HFFc6 (cell line): ENCODE data around the gene CALM1. TPM values are rescaled to one million over a fixed set of nuclear protein-coding genes. Genes with fewer than 3 reads are reported as not detected.

Experiments used
- DNase-seq: peaks from one replicate; pipeline ENCODE4 v3.0.0-alpha.2; 2018
- H3K27ac Mint-ChIP-seq: 2 replicates; pipeline ENCODE4 v1.8.0; 2020; ENCODE audit warnings: mild to moderate bottlenecking, mixed read lengths
- H3K27me3 Mint-ChIP-seq: 2 replicates; pipeline ENCODE4 v1.8.0; 2021; ENCODE audit warnings: mild to moderate bottlenecking, moderate library complexity, mixed read lengths; ENCODE audit not compliant: insufficient read depth
- H3K36me3 Mint-ChIP-seq: 2 replicates; pipeline ENCODE4 v1.8.0; 2021; ENCODE audit warnings: low read depth, mixed read lengths
- H3K4me1 Mint-ChIP-seq: 2 replicates; pipeline ENCODE4 v1.8.0; 2020; ENCODE audit warnings: low read depth, mixed read lengths
- H3K4me3 Mint-ChIP-seq: 2 replicates; pipeline ENCODE4 v1.8.0; 2020; ENCODE audit warnings: mild to moderate bottlenecking, moderate library complexity, mixed read lengths
- H3K9me3 Mint-ChIP-seq: 2 replicates; pipeline ENCODE4 v1.8.0; 2020; ENCODE audit warnings: mild to moderate bottlenecking, mixed read lengths
- total RNA-seq, 6 experiments: library from RNA; stranded (reverse); fragmentation: NEBNext Ultra II Directional; extraction: Animal tissue kit (Norgen Biotek cat#: 25700); gene quantifications; 2 replicates in 1 of 6; 3 replicates in 5 of 6; pipeline ENCODE4 v1.2.3, GENCODE V29; 2021
- TF ChIP-seq, protein P1 (sequence below): fragments of 200-600 bp; sonication (generic); IDR thresholded peaks from 2 replicates; pipeline ENCODE4 v1.5.0; 2021; ENCODE audit warnings: antibody characterized with exemption, mild to moderate bottlenecking

CALM1 gene
- total RNA-seq, 6 experiments from 2014 or later = 333 to 429 (median 403) TPM

DNA sequence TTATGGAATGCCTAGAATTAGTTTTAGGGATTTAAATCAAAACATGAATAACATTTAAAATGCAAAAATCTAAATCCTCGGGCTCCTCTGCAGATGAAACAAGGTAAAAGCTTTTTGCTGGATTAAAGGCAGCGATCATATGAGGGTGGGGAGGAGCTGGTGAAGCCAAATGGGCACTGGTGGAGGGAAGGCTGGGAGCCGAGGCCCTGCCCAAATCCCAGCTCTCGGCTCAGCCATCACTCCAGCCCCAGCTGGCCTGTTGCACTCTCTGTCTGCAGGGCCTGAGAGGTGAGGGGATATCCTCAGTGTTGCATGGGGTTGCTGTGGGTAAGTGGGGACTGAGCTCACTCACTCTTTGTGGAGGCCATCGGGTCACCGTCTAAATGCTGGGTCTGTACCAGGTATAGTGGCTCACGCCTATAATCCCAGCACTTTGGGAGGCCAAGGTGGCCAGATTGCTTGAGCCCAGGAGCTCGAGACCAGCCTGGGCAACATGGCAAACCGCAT lies 28.6 kb downstream of the CALM1 start:
- H3K27ac Mint-ChIP-seq = no peak overlapping the region
- DNase-seq = no peak
- H3K9me3 Mint-ChIP-seq = no peaks in the 10 kb centered on the region
- H3K4me3 Mint-ChIP-seq = no peak overlapping the region
- peaks cover 17% of the 10 kb centered on the region for H3K27me3 Mint-ChIP-seq
- H3K36me3 Mint-ChIP-seq = no peaks in the 10 kb centered on the region
- TF ChIP-seq, protein P1, sequence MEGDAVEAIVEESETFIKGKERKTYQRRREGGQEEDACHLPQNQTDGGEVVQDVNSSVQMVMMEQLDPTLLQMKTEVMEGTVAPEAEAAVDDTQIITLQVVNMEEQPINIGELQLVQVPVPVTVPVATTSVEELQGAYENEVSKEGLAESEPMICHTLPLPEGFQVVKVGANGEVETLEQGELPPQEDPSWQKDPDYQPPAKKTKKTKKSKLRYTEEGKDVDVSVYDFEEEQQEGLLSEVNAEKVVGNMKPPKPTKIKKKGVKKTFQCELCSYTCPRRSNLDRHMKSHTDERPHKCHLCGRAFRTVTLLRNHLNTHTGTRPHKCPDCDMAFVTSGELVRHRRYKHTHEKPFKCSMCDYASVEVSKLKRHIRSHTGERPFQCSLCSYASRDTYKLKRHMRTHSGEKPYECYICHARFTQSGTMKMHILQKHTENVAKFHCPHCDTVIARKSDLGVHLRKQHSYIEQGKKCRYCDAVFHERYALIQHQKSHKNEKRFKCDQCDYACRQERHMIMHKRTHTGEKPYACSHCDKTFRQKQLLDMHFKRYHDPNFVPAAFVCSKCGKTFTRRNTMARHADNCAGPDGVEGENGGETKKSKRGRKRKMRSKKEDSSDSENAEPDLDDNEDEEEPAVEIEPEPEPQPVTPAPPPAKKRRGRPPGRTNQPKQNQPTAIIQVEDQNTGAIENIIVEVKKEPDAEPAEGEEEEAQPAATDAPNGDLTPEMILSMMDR = no peak
- no peaks in the 10 kb centered on the region for H3K4me1 Mint-ChIP-seq

DNA sequence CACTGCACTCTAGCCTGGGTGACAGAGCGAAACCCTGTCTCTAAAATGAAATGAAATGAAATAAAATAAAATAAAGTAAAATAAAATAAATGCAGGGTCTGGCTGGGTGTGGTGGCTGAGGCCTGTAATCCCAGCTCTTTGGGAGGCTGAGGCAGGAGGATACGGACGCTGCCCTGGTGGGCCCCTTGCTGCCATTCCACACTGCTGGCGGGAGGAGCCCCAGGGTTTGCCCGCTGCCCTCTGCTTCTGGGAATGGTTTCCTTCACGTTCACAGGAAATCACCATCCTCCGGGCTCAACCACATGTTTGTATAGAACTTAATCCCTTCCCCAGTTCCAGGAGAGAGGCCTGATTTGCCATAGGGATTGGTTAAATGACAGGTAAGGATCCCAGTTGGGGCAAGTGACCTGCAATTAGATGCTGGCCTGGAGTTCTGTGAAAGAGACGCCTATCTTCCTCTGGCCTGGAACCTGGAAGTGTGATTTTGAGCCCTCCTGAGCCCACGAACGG lies 29.3 kb downstream of the CALM1 start:
- TF ChIP-seq, protein P1 = no peak
- DNase-seq = no peak
- Mint-ChIP-seq H3K27me3 (peaks cover 17% of the 10 kb centered on the region), H3K36me3 (no peaks in the 10 kb centered on the region), H3K4me3 (no peak overlapping the region), H3K9me3 (no peaks in the 10 kb centered on the region), H3K4me1 (no peaks in the 10 kb centered on the region), H3K27ac (no peak overlapping the region)

DNA sequence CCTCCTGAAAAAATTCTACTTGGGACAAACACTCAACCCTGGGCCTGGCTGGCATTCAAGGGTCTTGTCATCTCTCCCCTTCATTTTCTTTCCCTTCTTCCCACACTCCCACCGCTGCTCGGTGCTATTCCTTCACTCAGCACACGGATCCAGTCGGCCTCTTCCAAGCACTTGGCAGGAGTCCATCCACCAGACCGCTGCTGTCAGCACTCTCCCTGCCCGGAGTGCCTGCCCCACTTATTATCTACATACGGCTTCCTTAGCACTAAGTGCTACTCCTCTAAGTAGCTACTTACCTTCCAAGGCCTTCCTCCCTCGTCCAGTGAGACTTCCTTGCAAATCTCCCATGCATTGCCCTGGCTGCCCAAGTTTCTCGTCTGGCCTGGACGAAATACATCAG lies 29.8 kb downstream of the CALM1 start:
- TF ChIP-seq, protein P1 = no peak
- H3K27ac Mint-ChIP-seq = no peak overlapping the region
- no peak overlapping the region for H3K4me3 Mint-ChIP-seq
- H3K36me3 Mint-ChIP-seq = no peaks in the 10 kb centered on the region
- no peak for DNase-seq
- H3K27me3 Mint-ChIP-seq = peaks cover 21% of the 10 kb centered on the region
- H3K9me3 Mint-ChIP-seq = no peaks in the 10 kb centered on the region
- H3K4me1 Mint-ChIP-seq = no peaks in the 10 kb centered on the region

DNA sequence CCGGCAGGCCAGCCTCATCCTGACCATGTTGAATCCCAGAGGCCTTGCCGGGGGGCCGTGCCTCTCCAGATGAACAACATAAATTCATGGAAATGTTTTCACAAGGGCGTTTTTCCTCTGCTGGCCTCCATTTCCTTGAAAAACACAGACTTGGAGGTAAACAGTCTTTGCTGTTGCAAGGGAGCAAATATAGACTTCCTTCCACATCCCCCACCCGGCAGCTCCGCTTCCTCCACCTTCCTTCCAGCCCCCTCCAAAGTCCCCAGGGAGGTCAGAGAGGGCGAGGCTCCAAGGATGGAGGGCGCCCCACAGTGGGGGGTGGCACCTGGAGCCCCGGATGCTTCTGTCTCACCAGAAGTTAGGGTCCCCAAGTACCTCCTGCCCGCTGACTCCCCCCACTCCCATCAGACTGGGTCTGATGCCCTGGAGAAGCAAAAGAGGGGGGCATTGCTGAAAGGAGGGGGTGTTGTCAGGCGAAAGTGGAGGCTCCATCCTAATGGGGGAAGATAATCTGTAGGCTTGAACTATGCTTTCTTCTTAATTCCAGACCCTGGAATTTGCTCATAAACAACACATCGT lies 31.1 kb downstream of the CALM1 start:
- no peak overlapping the region for H3K27ac Mint-ChIP-seq
- H3K9me3 Mint-ChIP-seq = no peaks in the 10 kb centered on the region
- H3K4me3 Mint-ChIP-seq = no peak overlapping the region
- TF ChIP-seq, protein P1 = no peak
- no peaks in the 10 kb centered on the region for H3K4me1 Mint-ChIP-seq
- H3K27me3 Mint-ChIP-seq = peaks cover 33% of the 10 kb centered on the region
- no peak for DNase-seq
- H3K36me3 Mint-ChIP-seq = no peaks in the 10 kb centered on the region

DNA sequence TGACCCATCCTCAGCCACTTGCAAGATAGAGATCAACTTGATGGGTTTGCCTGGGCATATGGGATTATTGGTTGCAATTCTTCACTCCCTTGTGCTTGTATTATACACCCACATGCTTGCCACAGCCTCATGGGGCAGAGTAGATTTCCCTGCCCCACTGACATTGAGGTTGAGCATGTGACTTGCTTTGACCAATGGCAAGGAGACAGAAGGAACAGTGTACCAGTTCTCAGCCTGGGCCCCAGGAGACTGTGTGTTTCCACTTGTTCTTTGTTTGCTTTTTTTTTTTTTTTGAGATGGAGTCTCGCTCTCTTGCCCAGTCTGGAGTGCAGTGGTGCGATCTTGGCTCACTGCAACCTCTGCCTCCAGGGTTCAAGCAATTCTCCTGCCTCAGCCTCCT lies 31.8 kb downstream of the CALM1 start:
- Mint-ChIP-seq H3K27me3 (peaks cover 35% of the 10 kb centered on the region), H3K36me3 (no peaks in the 10 kb centered on the region), H3K27ac (no peak overlapping the region), H3K9me3 (no peaks in the 10 kb centered on the region), H3K4me1 (no peaks in the 10 kb centered on the region), H3K4me3 (no peak overlapping the region)
- no peak for DNase-seq
- TF ChIP-seq, protein P1 = no peak
